Measurements from ENCODE around the gene ENOX1. TPM values are rescaled to one million over a fixed set of nuclear protein-coding genes. Genes with fewer than 3 reads are reported as not detected.

Gene ENOX1
- polyA plus RNA-seq, 2 of the 4 experiments (the other 2 are of a cell fraction), result 0.28 to 0.41 TPM

DNA sequence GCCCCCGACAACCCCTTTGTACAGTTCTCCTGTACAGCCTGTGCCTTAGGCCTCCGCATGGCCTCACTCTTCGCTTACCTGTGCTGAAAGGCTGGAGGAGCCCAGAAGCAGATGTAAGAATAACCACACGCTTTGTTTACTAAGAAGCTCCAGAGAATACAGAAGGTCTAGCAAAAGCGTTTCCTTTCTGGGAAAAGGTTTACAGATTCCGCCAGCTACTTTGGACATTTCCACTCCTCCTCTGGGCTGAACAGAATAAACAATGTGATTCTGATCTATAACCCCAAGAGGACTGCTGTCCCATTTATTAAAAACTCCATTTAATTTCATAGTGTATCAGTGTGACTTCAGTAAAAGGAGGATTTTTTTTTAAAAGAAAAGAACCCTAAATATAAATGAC lies 424.2 kb downstream of the ENOX1 start (continued):
- TF ChIP-seq RNF2 (IDR thresholded peaks at IDR 0.05; ENCODE audit: borderline replicate concordance, low read depth), result no peak
- TF ChIP-seq HDAC2 (IDR thresholded peaks at IDR 0.05), result no peak

DNA sequence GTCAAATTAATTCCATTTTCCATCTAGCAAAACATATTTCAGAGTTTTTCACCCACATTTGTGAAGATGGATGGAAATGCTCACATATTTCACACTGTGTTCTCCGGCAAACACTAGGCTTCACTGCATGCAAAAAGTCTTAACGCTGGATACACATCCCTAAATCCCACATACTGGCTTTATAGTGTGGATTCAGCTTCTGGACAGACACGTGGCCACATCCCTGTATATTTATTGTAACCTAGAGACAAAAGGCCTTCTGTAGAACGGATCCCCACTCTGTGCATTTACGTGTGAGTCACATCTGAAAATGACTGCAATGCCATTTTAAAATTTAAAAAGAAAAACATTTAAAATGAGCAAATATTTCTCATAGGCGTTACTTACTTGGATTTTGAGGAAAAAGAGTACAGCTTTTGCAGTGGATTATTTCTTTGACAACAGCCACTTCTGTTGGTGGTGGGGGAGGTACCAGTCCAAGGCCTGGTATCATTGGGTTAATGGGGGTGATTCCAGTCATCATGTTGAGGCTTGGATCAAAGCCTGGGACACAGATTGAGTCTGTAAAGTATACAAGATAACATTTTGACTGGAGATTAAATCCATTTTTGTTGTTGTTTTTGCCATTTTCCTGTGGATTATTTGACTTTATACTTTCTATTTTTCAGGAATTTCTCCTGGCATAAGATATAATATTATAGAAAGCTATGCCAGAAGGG lies 425.7 kb downstream of the ENOX1 start:
- whole genome bisulfite sequencing (ENCODE audit: missing lambda C conversion rate), result 58% methylated on average over 6 of the region's 6 CpGs
- H3K4me2 ChIP-seq, result no peak overlapping the region
- POLR2A ChIA-PET, result no interaction called here
- no peak overlapping the region for H3K4me3 ChIP-seq
- TF ChIP-seq SMC3 (IDR thresholded peaks at IDR 0.05) (no peak), NR3C1 (IDR thresholded peaks at IDR 0.05) (no peak), SREBF2 (IDR thresholded peaks at IDR 0.05) (no peak), MAFK (IDR thresholded peaks at IDR 0.05; ENCODE audit: partially characterized antibody) (no peak)
- TF ChIP-seq, protein P1, sequence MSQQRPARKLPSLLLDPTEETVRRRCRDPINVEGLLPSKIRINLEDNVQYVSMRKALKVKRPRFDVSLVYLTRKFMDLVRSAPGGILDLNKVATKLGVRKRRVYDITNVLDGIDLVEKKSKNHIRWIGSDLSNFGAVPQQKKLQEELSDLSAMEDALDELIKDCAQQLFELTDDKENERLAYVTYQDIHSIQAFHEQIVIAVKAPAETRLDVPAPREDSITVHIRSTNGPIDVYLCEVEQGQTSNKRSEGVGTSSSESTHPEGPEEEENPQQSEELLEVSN (IDR thresholded peaks at IDR 0.05; ENCODE audit: borderline replicate concordance, low read depth), result no peak
- TF ChIP-seq, protein P2, sequence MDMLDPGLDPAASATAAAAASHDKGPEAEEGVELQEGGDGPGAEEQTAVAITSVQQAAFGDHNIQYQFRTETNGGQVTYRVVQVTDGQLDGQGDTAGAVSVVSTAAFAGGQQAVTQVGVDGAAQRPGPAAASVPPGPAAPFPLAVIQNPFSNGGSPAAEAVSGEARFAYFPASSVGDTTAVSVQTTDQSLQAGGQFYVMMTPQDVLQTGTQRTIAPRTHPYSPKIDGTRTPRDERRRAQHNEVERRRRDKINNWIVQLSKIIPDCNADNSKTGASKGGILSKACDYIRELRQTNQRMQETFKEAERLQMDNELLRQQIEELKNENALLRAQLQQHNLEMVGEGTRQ (IDR thresholded peaks at IDR 0.05), result no peak
- CTCF ChIA-PET, result no interaction called here
- ATAC-seq (no peak), FAIRE-seq (no peak), DNase-seq (ENCODE audit: low read depth in 1 of 2, low spot score in 1 of 2) (no peak)
- H3K27ac ChIP-seq, result no peak overlapping the region
- H3K4me1 ChIP-seq, result no peaks in the 10 kb centered on the region
- no peaks in the 10 kb centered on the region for H3K9me3 ChIP-seq

DNA sequence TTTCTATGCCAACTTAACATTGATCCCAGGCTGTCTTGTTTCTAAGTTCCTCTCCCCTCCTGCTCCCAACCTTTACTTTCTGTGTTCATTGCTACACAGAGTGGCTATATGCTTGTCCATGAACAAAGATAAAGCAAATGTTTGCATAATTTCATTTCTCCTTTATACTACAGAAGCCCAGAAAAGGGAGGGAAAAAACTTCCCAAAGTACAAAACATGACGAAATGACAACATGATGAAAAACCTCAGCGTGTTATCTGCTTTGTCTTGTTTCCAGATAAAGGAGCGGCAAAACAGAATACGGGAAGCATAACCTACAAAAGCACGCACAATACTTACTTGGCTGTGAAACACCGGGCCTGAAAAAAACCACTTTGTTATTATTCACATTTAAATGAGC lies 426.6 kb downstream of the ENOX1 start:
- no peak for ATAC-seq
- 84% methylated on average over 6 of the region's 6 CpGs for WGBS (ENCODE audit: missing lambda C conversion rate)
- Histone ChIP-seq H3K4me3 (no peak overlapping the region), H3K4me2 (no peak overlapping the region), H3K4me1 (no peaks in the 10 kb centered on the region), H3K27ac (no peak overlapping the region), H3K9me3 (no peaks in the 10 kb centered on the region)
- DNase-seq (ENCODE audit: low read depth in 1 of 2, low spot score in 1 of 2), result no peak
- ChIA-PET POLR2A (no interaction called here), CTCF (no interaction called here)
- FAIRE-seq, result no peak
- TF ChIP-seq MAFK (IDR thresholded peaks at IDR 0.05; ENCODE audit: partially characterized antibody) (no peak), RAD21 (conservative IDR thresholded peaks at IDR 0.05 in 1 of 2, IDR thresholded peaks at IDR 0.05 in 1 of 2) (no peak), CBX8 (IDR thresholded peaks at IDR 0.05) (no peak), HOXB13 (CRISPR knock-in tag; IDR thresholded peaks at IDR 0.05; ENCODE audit: low read depth) (no peak), NR3C1 (IDR thresholded peaks at IDR 0.05) (no peak), TP53 (CRISPR knock-in tag; IDR thresholded peaks at IDR 0.05) (no peak), FOXS1 (CRISPR knock-in tag; IDR thresholded peaks at IDR 0.05) (no peak), SREBF2 (IDR thresholded peaks at IDR 0.05) (no peak), RCOR1 (IDR thresholded peaks at IDR 0.05; ENCODE audit: low read depth, low read length) (no peak), RNF2 (IDR thresholded peaks at IDR 0.05; ENCODE audit: borderline replicate concordance, low read depth) (no peak), RFX5 (IDR thresholded peaks at IDR 0.05) (no peak), ZC3H11A (IDR thresholded peaks at IDR 0.05) (no peak), ZSCAN20 (CRISPR knock-in tag; IDR thresholded peaks at IDR 0.05) (no peak), HEYL (CRISPR knock-in tag; IDR thresholded peaks at IDR 0.05) (no peak), SMC3 (IDR thresholded peaks at IDR 0.05) (no peak), HDAC2 (IDR thresholded peaks at IDR 0.05) (no peak)
- TF ChIP-seq, protein P3, sequence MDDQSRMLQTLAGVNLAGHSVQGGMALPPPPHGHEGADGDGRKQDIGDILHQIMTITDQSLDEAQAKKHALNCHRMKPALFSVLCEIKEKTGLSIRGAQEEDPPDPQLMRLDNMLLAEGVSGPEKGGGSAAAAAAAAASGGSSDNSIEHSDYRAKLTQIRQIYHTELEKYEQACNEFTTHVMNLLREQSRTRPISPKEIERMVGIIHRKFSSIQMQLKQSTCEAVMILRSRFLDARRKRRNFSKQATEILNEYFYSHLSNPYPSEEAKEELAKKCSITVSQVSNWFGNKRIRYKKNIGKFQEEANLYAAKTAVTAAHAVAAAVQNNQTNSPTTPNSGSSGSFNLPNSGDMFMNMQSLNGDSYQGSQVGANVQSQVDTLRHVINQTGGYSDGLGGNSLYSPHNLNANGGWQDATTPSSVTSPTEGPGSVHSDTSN (IDR thresholded peaks at IDR 0.05), result no peak
- TF ChIP-seq, protein P4, sequence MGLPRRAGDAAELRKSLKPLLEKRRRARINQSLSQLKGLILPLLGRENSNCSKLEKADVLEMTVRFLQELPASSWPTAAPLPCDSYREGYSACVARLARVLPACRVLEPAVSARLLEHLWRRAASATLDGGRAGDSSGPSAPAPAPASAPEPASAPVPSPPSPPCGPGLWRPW (IDR thresholded peaks at IDR 0.05), result no peak
- TF ChIP-seq, protein P5, sequence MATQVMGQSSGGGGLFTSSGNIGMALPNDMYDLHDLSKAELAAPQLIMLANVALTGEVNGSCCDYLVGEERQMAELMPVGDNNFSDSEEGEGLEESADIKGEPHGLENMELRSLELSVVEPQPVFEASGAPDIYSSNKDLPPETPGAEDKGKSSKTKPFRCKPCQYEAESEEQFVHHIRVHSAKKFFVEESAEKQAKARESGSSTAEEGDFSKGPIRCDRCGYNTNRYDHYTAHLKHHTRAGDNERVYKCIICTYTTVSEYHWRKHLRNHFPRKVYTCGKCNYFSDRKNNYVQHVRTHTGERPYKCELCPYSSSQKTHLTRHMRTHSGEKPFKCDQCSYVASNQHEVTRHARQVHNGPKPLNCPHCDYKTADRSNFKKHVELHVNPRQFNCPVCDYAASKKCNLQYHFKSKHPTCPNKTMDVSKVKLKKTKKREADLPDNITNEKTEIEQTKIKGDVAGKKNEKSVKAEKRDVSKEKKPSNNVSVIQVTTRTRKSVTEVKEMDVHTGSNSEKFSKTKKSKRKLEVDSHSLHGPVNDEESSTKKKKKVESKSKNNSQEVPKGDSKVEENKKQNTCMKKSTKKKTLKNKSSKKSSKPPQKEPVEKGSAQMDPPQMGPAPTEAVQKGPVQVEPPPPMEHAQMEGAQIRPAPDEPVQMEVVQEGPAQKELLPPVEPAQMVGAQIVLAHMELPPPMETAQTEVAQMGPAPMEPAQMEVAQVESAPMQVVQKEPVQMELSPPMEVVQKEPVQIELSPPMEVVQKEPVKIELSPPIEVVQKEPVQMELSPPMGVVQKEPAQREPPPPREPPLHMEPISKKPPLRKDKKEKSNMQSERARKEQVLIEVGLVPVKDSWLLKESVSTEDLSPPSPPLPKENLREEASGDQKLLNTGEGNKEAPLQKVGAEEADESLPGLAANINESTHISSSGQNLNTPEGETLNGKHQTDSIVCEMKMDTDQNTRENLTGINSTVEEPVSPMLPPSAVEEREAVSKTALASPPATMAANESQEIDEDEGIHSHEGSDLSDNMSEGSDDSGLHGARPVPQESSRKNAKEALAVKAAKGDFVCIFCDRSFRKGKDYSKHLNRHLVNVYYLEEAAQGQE (IDR thresholded peaks at IDR 0.05), result no peak
